CD4-positive, alpha-beta T cell treated with Interleukin-2 at 100 ng/mL for 4 hours (primary cell): ENCODE results near the gene ABHD16B.

Experiments used
- DNase-seq: peaks from one replicate; pipeline ENCODE4 v3.0.0-alpha.2; 2020; ENCODE audit warnings: low spot score

ABHD16B gene

DNA sequence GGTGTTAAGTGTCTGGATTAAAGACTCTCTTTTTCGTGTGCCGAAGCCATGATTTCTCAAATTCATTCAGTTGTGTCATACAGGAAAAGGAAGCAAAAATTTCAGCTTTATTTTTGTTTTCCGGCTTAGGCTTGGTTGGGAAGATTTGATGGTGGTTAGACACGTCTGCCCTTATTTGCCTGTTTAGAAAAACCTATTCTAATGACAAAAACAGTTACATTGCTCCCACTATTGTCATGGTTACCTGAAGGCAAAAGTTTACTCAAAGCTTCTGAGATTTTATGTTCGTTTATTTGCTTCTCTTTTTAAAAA is 34.6 kb downstream of the ABHD16B start:
- peak; percentile 50 for DNase-seq

- DNase-seq = no peak
Observed at GRCh38 chr20:63896264-63897105, 35.2 kb downstream of the ABHD16B start.

GRCh38 chr20:63897978-63898561 is 36.8 kb downstream of the ABHD16B start:
- DNase-seq = no peak

DNA sequence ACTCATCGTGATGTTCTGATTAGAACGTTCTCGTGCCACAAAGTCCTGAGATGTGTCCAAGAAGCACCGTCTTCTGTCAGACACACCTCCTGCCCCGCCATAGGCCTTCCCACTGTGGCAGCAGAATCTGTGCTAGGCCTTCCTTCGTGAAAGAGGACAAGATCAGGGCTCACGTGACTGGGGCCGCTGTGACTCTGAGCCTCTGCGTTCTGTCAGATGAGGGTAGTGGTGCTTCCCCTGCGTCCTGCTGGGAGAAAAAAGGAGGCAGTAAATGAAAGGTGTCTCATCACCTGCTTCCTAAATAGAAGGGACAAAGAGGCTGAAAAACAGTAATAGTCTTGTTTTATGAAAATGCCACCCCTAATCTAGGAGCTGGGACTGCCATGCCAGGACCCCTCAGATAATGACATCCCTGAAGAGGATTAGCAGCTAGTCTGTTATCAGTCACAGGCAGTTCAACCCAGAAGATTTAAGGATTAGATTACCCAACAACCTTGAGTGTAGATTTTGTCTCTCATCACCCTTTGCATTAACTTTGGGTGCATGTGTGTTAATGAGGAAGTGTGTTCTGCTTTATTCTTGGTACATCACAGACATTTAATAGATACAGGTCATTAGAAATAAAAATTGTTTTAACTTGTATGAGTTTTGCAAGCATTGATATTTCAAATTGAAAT is 37.7 kb downstream of the ABHD16B start:
- DNase-seq = no peak

- DNase-seq = no peak
Observed at GRCh38 chr20:63900413-63900812, 39.1 kb downstream of the ABHD16B start.

- DNase-seq = no peak
Observed at GRCh38 chr20:63903796-63904561, 42.7 kb downstream of the ABHD16B start.

GRCh38 chr20:63908008-63908682 is 46.8 kb downstream of the ABHD16B start:
- DNase-seq = no peak

DNA sequence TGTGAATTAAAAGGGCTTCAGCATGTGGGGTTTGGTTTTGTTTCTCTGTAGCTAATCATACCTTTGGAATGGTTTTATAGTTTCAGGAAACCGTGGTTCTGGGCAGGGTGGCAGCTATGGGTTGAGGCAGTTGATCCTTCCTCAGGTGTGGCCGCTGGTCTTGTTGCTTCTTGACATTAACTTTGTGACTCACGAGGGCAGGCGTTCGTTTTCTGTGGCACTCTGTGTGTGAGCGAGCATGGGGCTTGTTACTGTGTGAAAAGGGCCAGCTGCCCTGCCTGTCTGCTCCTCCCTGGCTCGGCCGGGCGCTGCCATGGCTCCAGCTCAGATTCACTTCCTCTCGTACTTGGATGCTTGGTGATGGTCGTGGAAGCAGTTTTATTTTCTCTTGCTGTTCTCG is 49.9 kb downstream of the ABHD16B start:
- DNase-seq = peak; percentile 14
